HG02943 (cell line): ENCODE measurements around the gene TXNDC11.

Experiments used
- ATAC-seq: cut with Tn5 transposase; IDR thresholded peaks from one replicate; pipeline ENCODE4 v1.9.1; 2021; ENCODE audit warnings: mild to moderate bottlenecking, low read depth, moderate library complexity; ENCODE audit not compliant: unreplicated experiment

TXNDC11 gene

GRCh38 chr16:11675561-11676511 lies 66.8 kb downstream of the TXNDC11 start:
- no peak for ATAC-seq

GRCh38 chr16:11674818-11675560 lies 67.7 kb downstream of the TXNDC11 start:
- no peak for ATAC-seq

GRCh38 chr16:11674001-11674817 lies 68.4 kb downstream of the TXNDC11 start:
- no peak for ATAC-seq

- no peak for ATAC-seq
Observed at GRCh38 chr16:11673091-11674000, 69.3 kb downstream of the TXNDC11 start.

GRCh38 chr16:11672206-11673090 lies 70.2 kb downstream of the TXNDC11 start:
- ATAC-seq = no peak

GRCh38 chr16:11671676-11672075 lies 71.0 kb downstream of the TXNDC11 start:
- no peak for ATAC-seq

GRCh38 chr16:11671271-11671670 lies 71.4 kb downstream of the TXNDC11 start:
- no peak for ATAC-seq

- no peak for ATAC-seq
Observed at GRCh38 chr16:11670171-11671131, 72.2 kb downstream of the TXNDC11 start.

GRCh38 chr16:11669380-11670146 lies 73.1 kb downstream of the TXNDC11 start:
- no peak for ATAC-seq

GRCh38 chr16:11668623-11669379 lies 73.9 kb downstream of the TXNDC11 start:
- no peak for ATAC-seq

GRCh38 chr16:11667824-11668622 lies 74.6 kb downstream of the TXNDC11 start, which contains the start of gene SNN:
SNN (plus strand) TSS chr16:11668455; CDS start chr16:11676060, 7,605 bp downstream.
- peak; percentile 44 for ATAC-seq

- no peak for ATAC-seq
Observed at GRCh38 chr16:11667221-11667823, 75.3 kb downstream of the TXNDC11 start.

- no peak for ATAC-seq
Observed at GRCh38 chr16:11666103-11667055, 76.3 kb downstream of the TXNDC11 start.

- no peak for ATAC-seq
Observed at GRCh38 chr16:11665071-11665491, 77.6 kb downstream of the TXNDC11 start.
